HepG2 (cell line): ENCODE results near the gene KRI1.

Experiments used
- CTCF ChIP-seq: sonication (generic); formaldehyde crosslinking; IDR thresholded peaks from 2 replicates; pipeline ENCODE4 v1.5.0; 2020; ENCODE audit warnings: mild to moderate bottlenecking, missing genetic modification reagents, moderate library complexity
- EP300 ChIP-seq, 3 experiments: sonication (generic) in 1 of 3; formaldehyde crosslinking in 1 of 3; IDR thresholded peaks; 2 replicates each; pipeline versions ENCODE4 v1.5.1 to v1.6.1; 2011 to 2020; ENCODE audit warnings: low read depth in 2 of 3, low read length in 2 of 3, borderline replicate concordance in 1 of 3, improper control_type of control experiment in 1 of 3, mild to moderate bottlenecking in 1 of 3, missing genetic modification reagents in 1 of 3, moderate library complexity in 1 of 3
- HHEX ChIP-seq: IDR thresholded peaks from 2 replicates; pipeline ENCODE4 v1.6.1; 2016; ENCODE audit warnings: control low read depth
- MTF1 ChIP-seq: sonication (generic); formaldehyde crosslinking; IDR thresholded peaks from 2 replicates; pipeline ENCODE4 v1.5.0; 2020; ENCODE audit warnings: missing genetic modification reagents
- SIN3A ChIP-seq: IDR thresholded peaks from 2 replicates; pipeline ENCODE4 v1.6.1; 2011; ENCODE audit warnings: low read depth, mild to moderate bottlenecking, control low read depth, low read length, borderline replicate concordance
- TFDP2 ChIP-seq: sonication (generic); formaldehyde crosslinking; IDR thresholded peaks from 2 replicates; pipeline ENCODE4 v1.4.0; 2020; ENCODE audit warnings: missing genetic modification reagents
- ZNF546 ChIP-seq: sonication (generic); formaldehyde crosslinking; conservative IDR thresholded peaks from 2 replicates; pipeline ENCODE4 v1.8.1; 2023; ENCODE audit warnings: mild to moderate bottlenecking, missing genetic modification reagents

- TF ChIP-seq HHEX (CRISPR knock-in tag), result no peak
- no peak for TF ChIP-seq MTF1 (CRISPR knock-in tag)
- TF ChIP-seq SIN3A, result no peak
- no peak for TF ChIP-seq EP300 (IDR thresholded peaks at IDR 0.05; ENCODE audit: low read depth in 2 of 2, low read length in 2 of 2)
- no peak for TF ChIP-seq EP300 (CRISPR knock-in tag; IDR thresholded peaks at IDR 0.05; ENCODE audit: borderline replicate concordance)
- no peak for TF ChIP-seq TFDP2 (CRISPR knock-in tag)
- TF ChIP-seq ZNF546 (CRISPR knock-in tag), result no peak
- no peak for TF ChIP-seq CTCF (CRISPR knock-in tag)
These were observed 33.4 kb downstream of the KRI1 start for GRCh38 chr19:10532457-10532856.
